IMR-90 (cell line): ENCODE results near the gene RC3H2. TPM values are rescaled to one million over a fixed set of nuclear protein-coding genes. Genes with fewer than 3 reads are reported as not detected.

Experiments used
- ATAC-seq: fragments of 200-7000 bp; cut with Tn5 transposase; 2 replicates; pipeline ENCODE4 v1.9.1; 2020; ENCODE audit warnings: low read depth, mild to moderate bottlenecking, moderate library complexity
- BruUV-seq: library from RNA; stranded (reverse); fragments of 400-500 nt; replicated peaks from 2 replicates; lab custom pipeline; 2021; lab: Mats Ljungman, UMichigan
- CTCF ChIA-PET: fragments of 300-600 bp; formaldehyde crosslinking; extraction: SDS; loops from one replicate; lab custom pipeline; 2021; ENCODE audit warnings: antibody characterized with exemption; lab: Yijun Ruan, JAX
- POLR2A ChIA-PET: fragments of 300-600 bp; sonication (Branson Sonifier 250); formaldehyde crosslinking; loops from one replicate; lab custom pipeline; 2022; ENCODE audit warnings: antibody characterized with exemption; ENCODE audit not compliant: unreplicated experiment; lab: Charles Lee
- DNase-seq: peaks from one replicate; pipeline ENCODE4 v3.0.0; 2013
- H2AFZ ChIP-seq: replicated peaks from 2 replicates; pipeline ENCODE3; 2013; ENCODE audit warnings: low read length, mild to moderate bottlenecking; ENCODE audit not compliant: poor library complexity
- H2AK5ac ChIP-seq: 2 replicates; pipeline ENCODE4 v1.6.1; 2013; ENCODE audit warnings: low read depth, low read length, inconsistent platforms
- H2AK9ac ChIP-seq: replicated peaks from 2 replicates; pipeline ENCODE3; 2013; ENCODE audit warnings: mild to moderate bottlenecking, low read depth, low read length, moderate library complexity; ENCODE audit not compliant: poor library complexity
- H2BK120ac ChIP-seq: 2 replicates; pipeline ENCODE4 v1.6.1; 2013; ENCODE audit warnings: low read depth, low read length, inconsistent platforms
- H2BK15ac ChIP-seq: 3 replicates; pipeline ENCODE4 v1.6.1; 2013; ENCODE audit warnings: low read depth, low read length, inconsistent platforms
- H2BK20ac ChIP-seq: 2 replicates; pipeline ENCODE4 v1.6.1; 2013; ENCODE audit warnings: low read depth, mild to moderate bottlenecking, inconsistent platforms, low read length, moderate library complexity
- H2BK5ac ChIP-seq: 2 replicates; pipeline ENCODE4 v1.6.1; 2013; ENCODE audit warnings: mild to moderate bottlenecking, low read depth, low read length, inconsistent platforms; ENCODE audit not compliant: poor library complexity, severe bottlenecking
- H3K14ac ChIP-seq: replicated peaks from 2 replicates; pipeline ENCODE4 v1.6.1; 2013; ENCODE audit warnings: low read depth, low read length, inconsistent platforms
- H3K18ac ChIP-seq: 2 replicates; pipeline ENCODE4 v1.6.1; 2013; ENCODE audit warnings: low read depth, low read length, control low read depth
- H3K23ac ChIP-seq: 2 replicates; pipeline ENCODE4 v1.6.1; 2013; ENCODE audit warnings: low read depth, low read length, inconsistent platforms
- H3K27ac ChIP-seq: 2 replicates; pipeline ENCODE4 v1.5.1; 2013; ENCODE audit warnings: mild to moderate bottlenecking, control low read depth, low read length; ENCODE audit not compliant: insufficient read depth
- H3K27me3 ChIP-seq: 2 replicates; pipeline ENCODE4 v1.6.1; 2013; ENCODE audit warnings: low read length; ENCODE audit not compliant: control insufficient read depth, insufficient read depth
- H3K36me3 ChIP-seq: 2 replicates; pipeline ENCODE4 v1.6.1; 2013; ENCODE audit warnings: low read length, mixed read lengths; ENCODE audit not compliant: control insufficient read depth, insufficient read depth
- H3K4ac ChIP-seq: 2 replicates; pipeline ENCODE4 v1.6.1; 2013; ENCODE audit warnings: low read depth, low read length, inconsistent platforms
- H3K4me1 ChIP-seq: 2 replicates; pipeline ENCODE4 v1.6.1; 2013; ENCODE audit warnings: low read length, mixed read lengths; ENCODE audit not compliant: control insufficient read depth, insufficient read depth
- H3K4me2 ChIP-seq: 2 replicates; pipeline ENCODE4 v1.6.1; 2013; ENCODE audit warnings: low read depth, mild to moderate bottlenecking, control low read depth, low read length, moderate library complexity
- H3K4me3 ChIP-seq: 2 replicates; pipeline ENCODE4 v1.5.1; 2013; ENCODE audit warnings: low read depth, mild to moderate bottlenecking, control low read depth, low read length, moderate library complexity; ENCODE audit not compliant: insufficient read depth
- H3K56ac ChIP-seq: 2 replicates; pipeline ENCODE4 v1.6.1; 2013; ENCODE audit warnings: low read length, inconsistent platforms; ENCODE audit not compliant: insufficient read depth; ENCODE audit errors: extremely low read depth
- H3K79me1 ChIP-seq, 2 experiments: 2 replicates each; pipeline ENCODE4 v1.6.1; 2013; ENCODE audit warnings: low read length in 2 of 2, inconsistent platforms in 1 of 2, low read depth in 1 of 2
- H3K9ac ChIP-seq: 2 replicates; pipeline ENCODE4 v1.6.1; 2013; ENCODE audit warnings: low read depth, low read length, control low read depth
- H3K9me1 ChIP-seq: 2 replicates; pipeline ENCODE4 v1.6.1; 2013; ENCODE audit warnings: low read length, inconsistent platforms; ENCODE audit not compliant: insufficient read depth
- H3K9me3 ChIP-seq: 2 replicates; pipeline ENCODE4 v1.6.1; 2013; ENCODE audit warnings: low read length; ENCODE audit not compliant: control insufficient read depth, insufficient read depth
- H4K20me1 ChIP-seq: 2 replicates; pipeline ENCODE4 v1.6.1; 2013; ENCODE audit warnings: low read length, inconsistent platforms; ENCODE audit not compliant: insufficient read depth
- H4K5ac ChIP-seq: 2 replicates; pipeline ENCODE4 v1.6.1; 2013; ENCODE audit warnings: mild to moderate bottlenecking, low read depth, low read length, control low read depth
- H4K8ac ChIP-seq, 2 experiments: 2 replicates each; pipeline ENCODE4 v1.6.1; 2013; ENCODE audit warnings: low read depth in 2 of 2, low read length in 2 of 2, control low read depth in 1 of 2, inconsistent platforms in 1 of 2
- H4K91ac ChIP-seq: 2 replicates; pipeline ENCODE4 v1.6.1; 2013; ENCODE audit warnings: low read depth, low read length, inconsistent platforms; ENCODE audit not compliant: insufficient read depth
- CEBPB ChIP-seq: IDR thresholded peaks from 2 replicates; pipeline ENCODE4 v1.6.1; 2012; ENCODE audit warnings: low read depth, low read length, improper control_type of control experiment
- CHD1 ChIP-seq: IDR thresholded peaks from 2 replicates; pipeline ENCODE4 v1.6.1; 2012; ENCODE audit warnings: low read depth, low read length, improper control_type of control experiment
- FOS ChIP-seq: fragments of 150-350 bp; IDR thresholded peaks from 2 replicates; pipeline ENCODE4 v1.6.1; 2016; ENCODE audit warnings: low read depth, low read length
- MAFK ChIP-seq: IDR thresholded peaks from 2 replicates; pipeline ENCODE4 v1.6.1; 2012; ENCODE audit warnings: low read depth, low read length, improper control_type of control experiment
- MAZ ChIP-seq: IDR thresholded peaks from 2 replicates; pipeline ENCODE4 v1.6.1; 2012; ENCODE audit warnings: low read depth, mild to moderate bottlenecking, low read length, improper control_type of control experiment, moderate library complexity, borderline replicate concordance
- MXI1 ChIP-seq: IDR thresholded peaks from 2 replicates; pipeline ENCODE4 v1.6.1; 2012; ENCODE audit warnings: low read depth, mild to moderate bottlenecking, low read length, moderate library complexity, borderline replicate concordance
- RAD21 ChIP-seq: IDR thresholded peaks from 2 replicates; pipeline ENCODE4 v1.6.1; 2012; ENCODE audit warnings: low read length, improper control_type of control experiment
- RCOR1 ChIP-seq: IDR thresholded peaks from 2 replicates; pipeline ENCODE4 v1.6.1; 2012; ENCODE audit warnings: mild to moderate bottlenecking, low read length, improper control_type of control experiment; ENCODE audit not compliant: insufficient replicate concordance
- USF2 ChIP-seq: fragments of 150-350 bp; IDR thresholded peaks from 2 replicates; pipeline ENCODE4 v1.6.1; 2017; ENCODE audit warnings: mild to moderate bottlenecking, antibody characterized with exemption, low read length, low read depth
- WGBS, 2 experiments: methylation state at CpG; one replicate each; pipeline versions ENCODE4 v1.1.5 to v1.1.7; 2013; ENCODE audit warnings: missing lambda C conversion rate in 2 of 2; ENCODE audit not compliant: insufficient read length in 1 of 2; ENCODE audit errors: extremely low coverage in 2 of 2; 5-methylcytosine and 5-hydroxymethylcytosine counted together
- dilution Hi-C: fragments of 300-500 bp; cut with HindIII; formaldehyde crosslinking; loops from one replicate; pipeline ENCODE4 v1.14.3; 2018; ENCODE audit warnings: low sequenced_read_pairs; ENCODE audit not compliant: unreplicated experiment
- in situ Hi-C: fragments of 300-500 bp; cut with MboI; formaldehyde crosslinking; loops from 3 replicates; pipeline ENCODE4 v1.14.3; 2019; ENCODE audit warnings: low sequenced_read_pairs, inconsistent platforms, mixed read lengths
- intact Hi-C: fragments of 100-400 bp; cut with micrococcal nuclease; formaldehyde crosslinking; loops from 2 replicates; pipeline ENCODE4 v1.10.0; 2022
- polyA plus RNA-seq, 3 experiments: library from polyadenylated mRNA; depleted of rRNA; stranded (reverse); fragments of >200 nt; gene quantifications; 2 replicates each; pipeline ENCODE4 v1.2.3, GENCODE V29; 2012; ENCODE audit warnings: low replicate concordance in 1 of 3
- total RNA-seq: library from RNA; depleted of rRNA; stranded (reverse); fragments of >200 nt; gene quantifications from 2 replicates; pipeline ENCODE4 v1.2.3, GENCODE V29; 2012

Gene RC3H2
- total and polyA plus RNA-seq, 2 of the 4 experiments (the other 2 are of a cell fraction): 14.7 to 58.4 TPM

- no peaks in the 10 kb centered on the region for H3K9me1 ChIP-seq
- ATAC-seq: no peak
- no peak overlapping the region for H2AFZ ChIP-seq
- H3K4me1 ChIP-seq: no peaks in the 10 kb centered on the region
- H3K36me3 ChIP-seq: peaks cover 49% of the 10 kb centered on the region
- no peak overlapping the region for H4K5ac ChIP-seq
- dilution Hi-C loops (loop anchor here (25.0 kb wide), 1 partner anchor 104 kb away; no protein-coding TSS in a partner anchor), in situ Hi-C loops (no loop called here), intact Hi-C loops (loop anchor here (2.0 kb wide), 1 partner anchor 16 kb away; no protein-coding TSS in a partner anchor)
- H2BK5ac ChIP-seq: no peak overlapping the region
- no peak overlapping the region for H3K18ac ChIP-seq
- CTCF ChIA-PET: interaction anchor here (1.0 kb wide), 1 partner anchor 21 kb away, joined by 3 read pairs; no protein-coding TSS in a partner anchor
- H3K4me2 ChIP-seq: no peak overlapping the region
- no peak overlapping the region for H3K9ac ChIP-seq
- no peak overlapping the region for H2AK5ac ChIP-seq
- WGBS, 2 experiments: no CpG with 5 or more reads among the region's 2 CpGs
- no peaks in the 10 kb centered on the region for H3K9me3 ChIP-seq
- TF ChIP-seq RCOR1 (no peak), MXI1 (no peak), FOS (no peak), MAZ (no peak), RAD21 (no peak), CEBPB (no peak), MAFK (no peak), CHD1 (no peak), USF2 (no peak)
- no peak overlapping the region for H2BK120ac ChIP-seq
- no TSS peak for BruUV-seq
- H3K4ac ChIP-seq: no peak overlapping the region
- H2BK15ac ChIP-seq: no peak overlapping the region
- H3K14ac ChIP-seq: no peak overlapping the region
- no peak for DNase-seq
- H4K8ac ChIP-seq: no peak overlapping the region; a peak in 1 of 4 replicates
- no peak overlapping the region for H3K27ac ChIP-seq
- no peak overlapping the region for H2BK20ac ChIP-seq
- H4K91ac ChIP-seq: no peak overlapping the region
- peaks cover 9 to 14% of the 10 kb centered on the region in 2 experiments; a peak in 3 of 4 replicates for H3K79me1 ChIP-seq
- no peaks in the 10 kb centered on the region for H3K27me3 ChIP-seq
- no peak overlapping the region for H3K4me3 ChIP-seq
- no peak overlapping the region for H3K56ac ChIP-seq
- no peaks in the 10 kb centered on the region; the same call in 1 of the 2 replicates for H4K20me1 ChIP-seq
- POLR2A ChIA-PET: no interaction called here
- H3K23ac ChIP-seq: no peak overlapping the region
- no peak overlapping the region for H2AK9ac ChIP-seq
These were observed 22.0 kb downstream of the RC3H2 start for GRCh38 chr9:122883125-122883524.
